ENCODE measurements around the gene IRS2. TPM values are rescaled to one million over a fixed set of nuclear protein-coding genes. Genes with fewer than 3 reads are reported as not detected.
"Not testable (repeated sequence)": the region's sequence is repeated elsewhere in the genome, so short reads cannot be mapped to it uniquely, and the experiment has no call there.

IRS2 gene
- total RNA-seq, 1 donor from 2014 or later: 3.5 TPM

DNA sequence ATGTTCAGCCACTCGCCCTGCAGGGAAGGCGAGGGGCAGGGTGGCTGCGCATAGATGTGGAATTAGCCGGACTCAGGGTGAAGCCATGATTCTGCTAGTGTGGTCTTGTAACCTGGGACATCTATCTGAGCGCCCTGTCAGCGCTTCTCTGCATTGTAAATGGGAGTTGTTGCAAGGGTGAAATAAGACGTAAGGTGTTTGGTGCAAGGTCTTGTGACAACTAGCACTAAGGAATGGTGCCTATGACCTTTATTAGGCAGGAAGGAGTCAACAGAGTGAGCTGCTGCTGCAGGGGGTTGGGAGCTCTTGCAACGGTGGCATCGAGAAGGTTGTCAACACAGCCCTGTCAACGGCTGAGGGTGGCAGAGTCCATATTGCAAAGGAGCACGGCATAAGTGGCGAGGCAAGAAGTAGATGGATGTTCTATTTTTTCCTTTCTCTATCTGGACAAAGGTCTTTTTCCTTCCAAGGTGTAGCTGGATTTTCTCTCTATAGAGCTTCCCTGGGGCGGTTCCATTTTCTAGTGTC is 49.3 kb downstream of the IRS2 start:
- intact Hi-C loops (cut with micrococcal nuclease): no loop called here
- H3K27me3 Mint-ChIP-seq: no peaks in the 10 kb centered on the region
- no peak overlapping the region for H3K4me3 Mint-ChIP-seq
- H3K27ac Mint-ChIP-seq: no peak overlapping the region
- DNase-seq: no peak
- H3K9me3 Mint-ChIP-seq: no peaks in the 10 kb centered on the region
- H3K4me1 Mint-ChIP-seq: peaks cover 3% of the 10 kb centered on the region
- no peaks in the 10 kb centered on the region for H3K36me3 Mint-ChIP-seq (ENCODE audit: low read depth)

- Mint-ChIP-seq H3K27me3 (no peaks in the 10 kb centered on the region), H3K36me3 (ENCODE audit: low read depth) (no peaks in the 10 kb centered on the region), H3K9me3 (no peaks in the 10 kb centered on the region), H3K4me3 (no peak overlapping the region), H3K4me1 (peaks cover 3% of the 10 kb centered on the region), H3K27ac (no peak overlapping the region)
- no peak for DNase-seq
- intact Hi-C loops (cut with micrococcal nuclease): no loop called here
Measured at GRCh38 chr13:109735436-109735966, 50.9 kb downstream of the IRS2 start.

DNA sequence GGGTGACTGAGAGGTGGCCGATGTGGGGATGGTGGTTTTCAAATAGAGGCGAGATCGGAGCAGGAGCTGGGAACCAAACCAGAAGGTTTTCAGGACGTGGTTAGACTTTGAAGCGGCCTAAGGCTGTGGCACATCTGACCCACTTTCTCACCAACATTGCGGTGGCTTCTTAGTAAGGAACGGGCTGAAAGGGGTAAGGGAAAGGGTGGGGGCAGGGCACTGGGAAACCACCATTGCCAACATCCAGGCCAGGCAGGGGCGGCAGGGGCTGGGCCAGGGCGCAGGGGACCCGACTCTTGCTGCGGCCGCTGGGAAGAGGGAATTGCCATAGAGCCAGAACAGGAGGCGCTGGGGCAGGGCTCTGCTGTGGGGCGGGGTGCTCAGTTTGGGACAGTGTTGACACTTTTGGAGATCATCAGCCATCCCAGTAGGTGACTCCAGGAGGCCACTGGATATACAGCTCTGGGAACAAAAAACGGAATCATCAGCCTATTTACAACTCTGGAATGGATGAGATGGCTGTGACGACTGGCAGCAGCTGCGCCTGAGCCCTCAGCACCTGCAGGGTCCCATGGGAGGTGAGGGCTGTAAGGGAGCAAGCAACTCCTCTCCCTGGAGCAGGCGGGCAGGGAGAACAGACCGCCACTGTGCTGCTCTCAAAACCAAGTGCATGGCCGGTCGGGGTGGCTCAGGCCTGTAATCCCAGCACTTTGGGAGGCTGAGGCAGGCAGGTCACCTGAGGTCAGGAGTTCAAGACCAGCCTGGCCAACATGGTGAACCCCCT is 52.2 kb downstream of the IRS2 start:
- intact Hi-C loops (cut with micrococcal nuclease): no loop called here
- H3K4me3 Mint-ChIP-seq: no peak overlapping the region

GRCh38 chr13:109733550-109733949 is 52.8 kb downstream of the IRS2 start:
- Mint-ChIP-seq H3K9me3 (no peaks in the 10 kb centered on the region), H3K27me3 (no peaks in the 10 kb centered on the region), H3K36me3 (ENCODE audit: low read depth) (no peaks in the 10 kb centered on the region), H3K4me1 (peaks cover 3% of the 10 kb centered on the region), H3K27ac (no peak overlapping the region), H3K4me3 (no peak overlapping the region)
- intact Hi-C loops (cut with micrococcal nuclease): no loop called here
- no peak for DNase-seq

More for the DNA sequence above, 52.2 kb downstream of the IRS2 start:
- Mint-ChIP-seq H3K9me3 (no peaks in the 10 kb centered on the region), H3K36me3 (ENCODE audit: low read depth) (no peaks in the 10 kb centered on the region), H3K27ac (no peak overlapping the region), H3K27me3 (no peaks in the 10 kb centered on the region), H3K4me1 (peaks cover 3% of the 10 kb centered on the region)
- no peak for DNase-seq

DNA sequence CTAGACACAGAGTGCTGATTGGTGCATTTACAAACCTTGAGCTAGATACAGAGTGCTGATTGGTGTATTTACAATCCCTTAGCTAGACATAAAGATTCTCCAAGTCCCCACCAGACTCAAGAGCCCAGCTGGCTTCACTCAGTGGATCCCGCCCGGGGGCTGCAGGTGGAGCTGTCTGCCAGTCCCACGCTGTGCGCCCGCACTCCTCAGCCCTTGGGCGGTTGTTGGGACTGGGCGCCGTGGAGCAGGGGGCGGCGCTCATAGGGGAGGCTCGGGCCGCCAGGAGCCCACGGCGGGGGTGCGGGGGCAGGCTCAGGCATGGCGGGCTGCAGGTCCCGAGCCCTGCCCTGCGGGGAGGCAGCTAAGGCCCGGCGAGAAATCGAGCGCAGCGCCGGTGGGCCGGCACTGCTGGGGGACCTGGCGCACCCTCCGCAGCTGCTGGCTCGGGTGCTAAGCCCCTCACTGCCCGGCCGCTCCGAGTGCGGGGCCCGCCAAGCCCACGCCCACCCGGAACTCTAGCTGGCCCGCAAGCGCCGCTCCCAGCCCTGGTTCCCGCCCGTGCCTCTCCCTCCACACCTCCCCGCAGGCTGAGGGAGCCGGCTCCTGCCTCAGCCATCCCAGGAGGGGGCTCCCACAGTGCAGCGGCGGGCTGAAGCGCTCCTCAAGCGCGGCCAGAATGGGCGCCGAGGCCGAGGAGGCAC is 53.8 kb downstream of the IRS2 start:
- H3K4me1 Mint-ChIP-seq; H3K9me3 Mint-ChIP-seq; H3K4me3 Mint-ChIP-seq; H3K36me3 Mint-ChIP-seq (ENCODE audit: low read depth); DNase-seq; intact Hi-C loops (cut with micrococcal nuclease); H3K27me3 Mint-ChIP-seq; H3K27ac Mint-ChIP-seq: not testable (repeated sequence)

DNA sequence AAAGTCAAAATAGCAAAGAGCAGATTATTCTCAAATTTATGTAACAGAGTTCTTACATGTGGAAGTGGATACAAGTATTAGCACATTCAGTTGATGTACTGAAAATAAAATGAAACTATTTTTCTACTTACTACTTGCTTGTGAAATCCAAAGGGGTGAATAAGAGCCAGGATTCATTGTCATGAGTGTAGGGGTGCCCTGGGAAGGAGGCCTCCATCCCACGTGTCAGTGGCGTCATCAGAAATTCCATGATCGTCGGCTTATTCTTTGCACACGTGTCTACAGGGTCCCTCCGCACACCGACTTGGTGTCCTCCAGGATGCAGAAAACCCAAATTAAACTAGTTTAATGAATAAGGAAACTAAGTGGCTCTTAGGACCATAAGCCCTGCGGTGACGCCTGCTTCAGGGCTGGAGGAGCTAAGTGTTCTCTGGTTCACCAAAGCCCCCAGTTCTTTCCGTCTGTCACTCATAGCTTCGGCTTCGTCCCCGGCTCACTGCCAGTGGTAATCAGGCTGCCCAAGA is 55.5 kb downstream of the IRS2 start:
- Mint-ChIP-seq H3K27ac (no peak overlapping the region), H3K27me3 (no peaks in the 10 kb centered on the region)
- intact Hi-C loops (cut with micrococcal nuclease): no loop called here

GRCh38 chr13:109728791-109729731 is 57.3 kb downstream of the IRS2 start:
- intact Hi-C loops (cut with micrococcal nuclease): no loop called here
- no peak overlapping the region for H3K4me3 Mint-ChIP-seq
- H3K27me3 Mint-ChIP-seq: no peaks in the 10 kb centered on the region
- H3K9me3 Mint-ChIP-seq: no peaks in the 10 kb centered on the region
- no peak overlapping the region for H3K27ac Mint-ChIP-seq
- no peaks in the 10 kb centered on the region for H3K4me1 Mint-ChIP-seq
- no peak for DNase-seq
- H3K36me3 Mint-ChIP-seq (ENCODE audit: low read depth): no peaks in the 10 kb centered on the region

More for the DNA sequence above, 55.5 kb downstream of the IRS2 start:
- Mint-ChIP-seq H3K9me3 (no peaks in the 10 kb centered on the region), H3K36me3 (ENCODE audit: low read depth) (no peaks in the 10 kb centered on the region), H3K4me1 (no peaks in the 10 kb centered on the region), H3K4me3 (no peak overlapping the region)
- no peak for DNase-seq

GRCh38 chr13:109728061-109728460 is 58.3 kb downstream of the IRS2 start:
- intact Hi-C loops (cut with micrococcal nuclease): no loop called here
- Mint-ChIP-seq H3K36me3 (ENCODE audit: low read depth) (no peaks in the 10 kb centered on the region), H3K4me1 (no peaks in the 10 kb centered on the region), H3K4me3 (no peak overlapping the region), H3K27me3 (peaks cover 4% of the 10 kb centered on the region), H3K9me3 (no peaks in the 10 kb centered on the region), H3K27ac (no peak overlapping the region)
- no peak for DNase-seq

GRCh38 chr13:109727251-109727650 is 59.1 kb downstream of the IRS2 start:
- Mint-ChIP-seq H3K27ac (no peak overlapping the region), H3K9me3 (no peaks in the 10 kb centered on the region), H3K27me3 (peaks cover 4% of the 10 kb centered on the region), H3K4me3 (no peak overlapping the region), H3K4me1 (no peaks in the 10 kb centered on the region), H3K36me3 (ENCODE audit: low read depth) (no peaks in the 10 kb centered on the region)
- intact Hi-C loops (cut with micrococcal nuclease): no loop called here
- no peak for DNase-seq

- DNase-seq: no peak
- intact Hi-C loops (cut with micrococcal nuclease): no loop called here
- Mint-ChIP-seq H3K9me3 (no peaks in the 10 kb centered on the region), H3K27ac (no peak overlapping the region), H3K27me3 (peaks cover 4% of the 10 kb centered on the region), H3K36me3 (ENCODE audit: low read depth) (no peaks in the 10 kb centered on the region), H3K4me3 (no peak overlapping the region), H3K4me1 (no peaks in the 10 kb centered on the region)
Measured at GRCh38 chr13:109725995-109726637, 60.3 kb downstream of the IRS2 start.

DNA sequence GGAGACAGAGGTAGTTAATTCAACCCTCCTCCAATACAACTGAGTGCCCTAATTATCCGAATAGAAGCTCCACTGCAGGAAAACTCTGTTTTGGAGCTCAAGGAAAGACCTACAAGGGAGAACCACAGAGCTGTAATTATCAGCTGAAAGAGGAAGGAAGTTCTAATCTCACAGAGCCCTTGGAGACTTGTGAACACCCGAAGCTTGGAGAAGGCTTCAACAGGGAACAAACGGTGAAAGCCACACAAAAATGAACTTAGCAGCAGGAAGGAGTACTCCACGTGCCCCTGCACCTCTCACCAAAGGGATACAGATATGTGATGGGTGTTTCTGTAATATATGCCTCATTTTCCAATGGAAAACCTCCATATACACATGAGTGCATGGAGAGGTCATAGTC is 61.1 kb downstream of the IRS2 start:
- H3K9me3 Mint-ChIP-seq: no peaks in the 10 kb centered on the region
- no peaks in the 10 kb centered on the region for H3K36me3 Mint-ChIP-seq (ENCODE audit: low read depth)
- H3K4me1 Mint-ChIP-seq: no peaks in the 10 kb centered on the region
- peaks cover 7% of the 10 kb centered on the region for H3K27me3 Mint-ChIP-seq
- no peak overlapping the region for H3K4me3 Mint-ChIP-seq
- H3K27ac Mint-ChIP-seq: no peak overlapping the region
- DNase-seq: no peak
- intact Hi-C loops (cut with micrococcal nuclease): no loop called here

GRCh38 chr13:109724603-109725002 is 61.8 kb downstream of the IRS2 start:
- no peak for DNase-seq
- Mint-ChIP-seq H3K27ac (no peak overlapping the region), H3K4me3 (no peak overlapping the region), H3K27me3 (peaks cover 14% of the 10 kb centered on the region), H3K36me3 (ENCODE audit: low read depth) (no peaks in the 10 kb centered on the region), H3K4me1 (no peaks in the 10 kb centered on the region), H3K9me3 (no peaks in the 10 kb centered on the region)
- intact Hi-C loops (cut with micrococcal nuclease): no loop called here

DNA sequence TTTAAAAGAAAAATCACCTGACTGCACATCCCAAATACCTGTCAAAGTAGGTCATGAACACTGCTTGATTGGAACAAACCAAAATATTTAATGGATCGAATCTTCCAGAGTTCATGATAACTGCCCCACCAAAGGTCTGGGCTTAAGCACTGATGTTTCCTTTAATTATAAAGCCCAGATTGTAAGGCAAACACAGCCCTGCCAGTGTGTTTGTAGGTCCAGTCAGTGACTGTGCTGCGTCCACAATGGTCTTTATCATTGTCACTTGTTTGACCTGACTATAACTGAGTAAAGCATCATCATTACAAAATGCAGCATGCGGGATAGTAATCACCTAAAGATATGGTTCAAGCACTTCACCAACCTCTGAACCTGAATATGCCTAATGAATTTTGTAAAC is 63.3 kb downstream of the IRS2 start:
- Mint-ChIP-seq H3K4me1 (no peaks in the 10 kb centered on the region), H3K36me3 (ENCODE audit: low read depth) (no peaks in the 10 kb centered on the region), H3K9me3 (no peaks in the 10 kb centered on the region), H3K4me3 (no peak overlapping the region), H3K27me3 (peaks cover 15% of the 10 kb centered on the region), H3K27ac (no peak overlapping the region)
- intact Hi-C loops (cut with micrococcal nuclease): no loop called here
- no peak for DNase-seq
